Prostate gland (tissue), 2 donors: ENCODE data around the gene GLCE. TPM values are rescaled to one million over a fixed set of nuclear protein-coding genes. Genes with fewer than 3 reads are reported as not detected.

Source experiments
- DNase-seq: peaks from one replicate; pipeline ENCODE4 v3.0.0-alpha.2; 2019; ENCODE audit warnings: low spot score
- H3K27ac ChIP-seq, 2 donors: fragments of 200-600 bp; sonication (generic); 2 replicates each; pipeline ENCODE4 v1.5.1; 2017 to 2019
- H3K27me3 ChIP-seq: fragments of 200-600 bp; sonication (generic); replicated peaks from 2 replicates; pipeline ENCODE4 v1.5.1; 2019; ENCODE audit not compliant: insufficient read depth
- H3K36me3 ChIP-seq, 2 donors: fragments of 200-600 bp; sonication (generic); 1 replicate in 1 of 2; 2 replicates in 1 of 2; pipeline versions ENCODE4 v1.5.1 to v1.8.1; 2017 to 2019
- H3K4me1 ChIP-seq: fragments of 200-600 bp; sonication (generic); replicated peaks from 2 replicates; pipeline ENCODE4 v1.5.1; 2019
- H3K4me3 ChIP-seq, 2 donors: fragments of 200-600 bp; sonication (generic); 2 replicates each; pipeline ENCODE4 v1.5.1; 2017 to 2019
- H3K9me3 ChIP-seq: fragments of 200-600 bp; sonication (generic); 2 replicates; pipeline ENCODE4 v1.5.1; 2017
- CTCF ChIP-seq, 4 experiments: fragments of 200-600 bp in 2 of 4; fragments of 450-650 bp in 2 of 4; sonication (generic) in 2 of 4; IDR thresholded peaks; 1 replicate in 3 of 4; 2 replicates in 1 of 4; pipeline ENCODE4 v1.5.1; 2016 to 2019; ENCODE audit warnings: antibody characterized with exemption in 4 of 4, mild to moderate bottlenecking in 2 of 4, moderate library complexity in 2 of 4
- POLR2A ChIP-seq: fragments of 450-650 bp; IDR thresholded peaks from one replicate; pipeline ENCODE4 v1.6.1; 2016; ENCODE audit warnings: antibody characterized with exemption, mild to moderate bottlenecking
- POLR2AphosphoS5 ChIP-seq: sonication (generic); formaldehyde crosslinking; IDR thresholded peaks from one replicate; pipeline ENCODE4 v1.6.1; 2017; ENCODE audit warnings: antibody characterized with exemption
- WGBS: methylation state at CpG from one replicate; pipeline ENCODE4 v1.1.5; 2018; 5-methylcytosine and 5-hydroxymethylcytosine counted together
- intact Hi-C: fragments of 100-400 bp; cut with DNase I; formaldehyde crosslinking; loops from one replicate; pipeline ENCODE4 v1.14.2; 2022
- total RNA-seq, 2 donors: library from RNA; depleted of rRNA; stranded (reverse); fragments of >200 nt; gene quantifications; one replicate each; pipeline ENCODE4 v1.1.0, GENCODE V29; 2016

The GLCE gene
- 10 to 100 TPM; 17.4 TPM for total RNA-seq

- 1% methylated on average over 76 of the region's 76 CpGs for WGBS
- peak within 1 kb of the TSS; percentile 77 to 91 for H3K4me3 ChIP-seq
- DNase-seq = peak; percentile 97
- TF ChIP-seq POLR2A = peak; percentile 93
- TF ChIP-seq CTCF (IDR thresholded peaks at IDR 0.05) = peak in 1 of 4 experiments; percentile 24
- TF ChIP-seq POLR2AphosphoS5 = peak; percentile 99
- H3K9me3 ChIP-seq = no peaks in the 10 kb centered on the region
- H3K27ac ChIP-seq = peak within 1 kb of the TSS; percentile 78
- H3K4me1 ChIP-seq = no peaks in the 10 kb centered on the region
- intact Hi-C loops = loop anchor here (5.0 kb wide), 2 partner anchors 232 to 302 kb away; no protein-coding TSS in a partner anchor
- no peaks in the 10 kb centered on the region for H3K36me3 ChIP-seq
- H3K27me3 ChIP-seq = no peaks in the 10 kb centered on the region
Observed at GRCh38 chr15:69160141-69160993, at the start of gene GLCE. TSS of gene GLCE (plus strand) at chr15:69160635. CDS start at chr15:69255807, 95,172 bp downstream.

- H3K27ac ChIP-seq = no peak overlapping the region
- TF ChIP-seq POLR2A = no peak
- no peak for TF ChIP-seq POLR2AphosphoS5
- no peak for TF ChIP-seq CTCF (IDR thresholded peaks at IDR 0.05)
- intact Hi-C loops = no loop called here
- H3K36me3 ChIP-seq = no peaks in the 10 kb centered on the region
- H3K9me3 ChIP-seq = no peaks in the 10 kb centered on the region
- no peaks in the 10 kb centered on the region for H3K27me3 ChIP-seq
- no peak for DNase-seq
- WGBS = 37% methylated on average over 11 of the region's 11 CpGs
- H3K4me3 ChIP-seq = no peak overlapping the region
- no peaks in the 10 kb centered on the region for H3K4me1 ChIP-seq
Observed at GRCh38 chr15:69114331-69114928, 46.0 kb upstream of the GLCE start.

GRCh38 chr15:69115031-69115430 lies 45.4 kb upstream of the GLCE start:
- no peak for TF ChIP-seq POLR2A
- no peak for TF ChIP-seq POLR2AphosphoS5
- TF ChIP-seq CTCF (IDR thresholded peaks at IDR 0.05) = no peak
- no peak overlapping the region for H3K4me3 ChIP-seq
- WGBS = 52% methylated on average over 7 of the region's 7 CpGs
- no peaks in the 10 kb centered on the region for H3K27me3 ChIP-seq
- H3K27ac ChIP-seq = no peak overlapping the region
- no peaks in the 10 kb centered on the region for H3K9me3 ChIP-seq
- no peak for DNase-seq
- no peaks in the 10 kb centered on the region for H3K4me1 ChIP-seq
- intact Hi-C loops = no loop called here
- H3K36me3 ChIP-seq = no peaks in the 10 kb centered on the region

GRCh38 chr15:69116391-69116790 lies 44.0 kb upstream of the GLCE start:
- TF ChIP-seq CTCF (IDR thresholded peaks at IDR 0.05) = no peak
- TF ChIP-seq POLR2AphosphoS5 = no peak
- TF ChIP-seq POLR2A = no peak
- Histone ChIP-seq H3K9me3 (no peaks in the 10 kb centered on the region), H3K27me3 (no peaks in the 10 kb centered on the region), H3K27ac (no peak overlapping the region), H3K4me3 (no peak overlapping the region), H3K4me1 (no peaks in the 10 kb centered on the region), H3K36me3 (no peaks in the 10 kb centered on the region)
- intact Hi-C loops = no loop called here
- 80% methylated on average over 4 of the region's 4 CpGs for WGBS
- DNase-seq = no peak
